ACC112 (cell line): ENCODE results near the gene TMEM218.

Source experiments
- H2AFZ ChIP-seq: fragments of 200-600 bp; sonication (generic); one replicate; pipeline ENCODE4 v1.6.0; 2017; ENCODE audit warnings: antibody characterized with exemption, low read length; ENCODE audit not compliant: unreplicated experiment
- H3K27ac ChIP-seq: fragments of 200-600 bp; sonication (generic); 2 replicates; pipeline ENCODE4 v1.5.1; 2014; ENCODE audit warnings: low read depth, mild to moderate bottlenecking, antibody characterized with exemption, low read length, moderate library complexity
- H3K27me3 ChIP-seq: fragments of 200-600 bp; sonication (generic); 2 replicates; pipeline ENCODE4 v1.6.1; 2014; ENCODE audit warnings: mild to moderate bottlenecking, antibody characterized with exemption, low read length, moderate library complexity, mixed read lengths; ENCODE audit not compliant: insufficient read depth
- H3K36me3 ChIP-seq: fragments of 200-600 bp; sonication (generic); 2 replicates; pipeline ENCODE4 v1.6.1; 2016; ENCODE audit warnings: mild to moderate bottlenecking, antibody characterized with exemption, low read length, moderate library complexity, mixed read lengths; ENCODE audit not compliant: insufficient read depth
- H3K4me1 ChIP-seq: fragments of 200-600 bp; sonication (generic); one replicate; pipeline ENCODE4 v1.6.1; 2016; ENCODE audit warnings: low read length, mixed read lengths; ENCODE audit not compliant: insufficient read depth, unreplicated experiment, control insufficient read depth
- H3K4me3 ChIP-seq: fragments of 200-600 bp; sonication (generic); 2 replicates; pipeline ENCODE4 v1.5.1; 2014; ENCODE audit warnings: mild to moderate bottlenecking, low read depth, low read length
- H3K79me2 ChIP-seq: fragments of 200-600 bp; sonication (generic); one replicate; pipeline ENCODE4 v1.6.0; 2016; ENCODE audit warnings: low read length; ENCODE audit not compliant: control insufficient read depth, unreplicated experiment, insufficient read depth

The TMEM218 gene

DNA sequence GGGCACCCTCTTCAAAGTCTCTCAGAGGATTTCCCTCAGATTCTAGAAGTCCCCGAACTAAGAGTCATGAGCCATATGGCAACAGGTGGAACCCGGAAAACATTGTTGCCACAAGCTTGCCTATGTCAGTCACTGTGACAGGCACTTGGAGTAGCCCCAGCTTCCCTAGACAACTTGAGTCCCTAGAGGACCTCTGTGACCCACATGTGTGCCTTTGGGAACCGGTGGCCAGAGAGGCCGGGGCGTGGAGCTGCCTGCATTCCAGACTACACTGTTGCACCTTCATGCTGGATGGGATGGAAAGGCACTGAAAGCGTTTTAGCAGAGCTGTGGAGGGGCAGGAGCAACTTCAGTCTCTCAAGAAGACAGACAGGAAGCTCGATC lies 36.2 kb downstream of the TMEM218 start:
- Histone ChIP-seq H3K36me3 (no peaks in the 10 kb centered on the region), H3K4me3 (no peak overlapping the region), H3K27ac (no peak overlapping the region), H3K27me3 (no peaks in the 10 kb centered on the region), H3K79me2 (no peaks in the 10 kb centered on the region), H3K4me1 (peaks cover 15% of the 10 kb centered on the region), H2AFZ (no peak overlapping the region)

DNA sequence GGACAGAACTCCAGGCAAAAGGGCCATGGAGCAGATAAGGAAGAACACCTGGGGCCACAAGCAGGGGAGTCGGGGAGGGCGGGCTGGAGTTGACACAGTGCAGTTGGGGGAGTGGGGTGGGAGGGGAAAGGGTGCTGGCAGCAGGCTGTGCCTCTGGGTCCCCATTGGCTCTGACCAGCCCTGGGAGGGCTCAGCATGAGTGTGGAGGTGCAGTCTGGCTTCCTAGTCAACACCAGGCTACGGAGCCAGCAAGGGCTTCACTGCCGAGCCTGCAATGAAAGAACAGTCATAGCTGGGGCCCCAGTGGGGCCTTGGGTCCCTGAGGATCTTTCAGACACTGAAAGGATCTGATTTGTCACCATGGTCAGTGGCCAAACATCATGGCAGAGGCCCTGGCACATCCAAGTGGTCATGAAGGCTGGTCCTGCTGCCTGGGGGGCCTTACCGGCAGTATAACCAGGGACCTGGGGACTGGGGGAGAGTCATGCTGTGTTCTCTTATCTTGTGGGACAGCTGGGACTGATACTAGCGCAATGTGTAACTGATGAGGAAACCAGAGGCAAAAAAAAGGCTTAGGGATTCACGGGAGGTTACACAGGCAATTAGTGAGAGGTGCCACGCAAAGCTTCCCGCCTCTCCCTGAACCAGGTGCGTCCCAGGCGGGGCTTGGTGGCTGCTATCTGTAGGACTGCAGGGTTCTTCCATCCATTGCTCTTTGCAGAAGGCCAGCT lies 36.8 kb downstream of the TMEM218 start:
- Histone ChIP-seq H3K79me2 (no peaks in the 10 kb centered on the region), H3K36me3 (no peaks in the 10 kb centered on the region), H3K27ac (no peak overlapping the region), H3K27me3 (no peaks in the 10 kb centered on the region), H2AFZ (no peak overlapping the region), H3K4me1 (peaks cover 20% of the 10 kb centered on the region), H3K4me3 (no peak overlapping the region)

DNA sequence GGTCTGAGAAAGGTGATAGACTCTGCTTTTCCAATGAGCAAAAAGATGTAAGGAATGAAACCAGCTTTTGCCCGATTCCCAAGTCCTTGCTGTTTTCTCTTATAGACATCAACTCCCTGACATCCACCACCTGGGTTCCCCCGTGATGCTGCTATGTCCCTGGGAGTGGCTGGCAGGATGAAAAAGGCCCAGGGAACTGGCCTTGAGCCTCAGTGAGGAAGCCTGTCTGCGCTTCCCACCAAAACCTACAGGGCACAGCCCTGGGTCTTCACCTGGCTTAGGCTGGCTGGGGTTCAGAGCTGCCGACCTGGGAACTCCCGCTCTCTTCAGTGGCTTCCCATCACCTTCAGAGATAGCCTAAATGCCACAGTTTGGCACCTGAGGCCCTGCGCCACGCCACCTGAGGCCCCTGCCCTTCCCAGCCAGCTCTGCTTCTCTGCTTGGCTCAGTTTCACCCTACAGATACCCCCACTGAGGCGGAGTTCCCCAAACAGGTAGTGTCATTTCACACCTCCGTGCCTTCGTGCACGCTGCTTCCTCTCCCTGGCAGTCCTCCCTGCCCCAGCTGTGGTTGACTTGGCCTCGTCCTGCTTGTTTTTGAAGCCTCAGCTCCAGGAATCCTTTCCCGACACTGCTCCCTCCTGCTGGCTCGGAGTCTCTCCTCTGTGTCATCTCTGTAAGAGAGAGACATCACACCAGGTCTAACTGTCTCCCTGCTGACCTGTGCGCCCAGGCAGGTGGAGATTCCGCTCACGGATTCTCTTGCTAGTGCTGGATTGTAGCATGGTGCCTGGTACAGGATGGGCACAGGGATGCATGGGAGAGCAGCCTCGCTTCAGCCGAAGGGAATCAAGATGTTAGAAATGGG lies 37.6 kb downstream of the TMEM218 start:
- H3K27ac ChIP-seq: no peak overlapping the region
- H3K79me2 ChIP-seq: no peaks in the 10 kb centered on the region
- H2AFZ ChIP-seq: no peak overlapping the region
- H3K27me3 ChIP-seq: no peaks in the 10 kb centered on the region
- H3K4me1 ChIP-seq: peaks cover 28% of the 10 kb centered on the region
- no peaks in the 10 kb centered on the region for H3K36me3 ChIP-seq
- H3K4me3 ChIP-seq: no peak overlapping the region

DNA sequence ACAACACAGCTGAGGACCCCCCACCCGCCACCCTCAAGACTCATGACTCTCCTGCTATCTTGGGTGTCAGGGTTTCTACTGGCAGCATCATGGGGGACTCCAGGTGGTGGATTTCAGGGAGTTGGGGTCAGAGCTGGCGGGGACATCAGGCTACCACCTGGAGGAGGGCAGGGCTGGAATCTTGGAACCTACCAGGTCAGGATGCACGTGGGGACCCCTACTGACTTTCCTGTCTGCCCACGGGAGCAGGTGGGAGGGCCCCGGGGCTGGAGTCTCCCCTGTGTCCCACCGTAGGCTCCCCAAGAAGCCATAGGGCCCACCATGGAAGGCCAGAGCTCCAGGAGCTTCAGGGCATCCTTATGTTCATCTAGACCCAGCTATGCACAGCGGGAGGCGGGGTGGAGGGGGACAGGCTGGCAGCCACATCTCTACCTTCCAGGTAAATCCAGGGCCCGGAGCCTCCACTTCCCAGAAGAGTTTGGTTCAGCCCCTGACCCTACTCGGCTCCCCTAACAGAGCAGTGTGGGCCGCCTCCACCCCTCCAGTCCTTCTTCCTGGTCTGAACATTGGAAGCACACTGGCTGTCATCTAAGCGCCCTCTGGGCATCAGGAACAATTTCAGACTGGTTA lies 38.4 kb downstream of the TMEM218 start:
- peaks cover 28% of the 10 kb centered on the region for H3K4me1 ChIP-seq

DNA sequence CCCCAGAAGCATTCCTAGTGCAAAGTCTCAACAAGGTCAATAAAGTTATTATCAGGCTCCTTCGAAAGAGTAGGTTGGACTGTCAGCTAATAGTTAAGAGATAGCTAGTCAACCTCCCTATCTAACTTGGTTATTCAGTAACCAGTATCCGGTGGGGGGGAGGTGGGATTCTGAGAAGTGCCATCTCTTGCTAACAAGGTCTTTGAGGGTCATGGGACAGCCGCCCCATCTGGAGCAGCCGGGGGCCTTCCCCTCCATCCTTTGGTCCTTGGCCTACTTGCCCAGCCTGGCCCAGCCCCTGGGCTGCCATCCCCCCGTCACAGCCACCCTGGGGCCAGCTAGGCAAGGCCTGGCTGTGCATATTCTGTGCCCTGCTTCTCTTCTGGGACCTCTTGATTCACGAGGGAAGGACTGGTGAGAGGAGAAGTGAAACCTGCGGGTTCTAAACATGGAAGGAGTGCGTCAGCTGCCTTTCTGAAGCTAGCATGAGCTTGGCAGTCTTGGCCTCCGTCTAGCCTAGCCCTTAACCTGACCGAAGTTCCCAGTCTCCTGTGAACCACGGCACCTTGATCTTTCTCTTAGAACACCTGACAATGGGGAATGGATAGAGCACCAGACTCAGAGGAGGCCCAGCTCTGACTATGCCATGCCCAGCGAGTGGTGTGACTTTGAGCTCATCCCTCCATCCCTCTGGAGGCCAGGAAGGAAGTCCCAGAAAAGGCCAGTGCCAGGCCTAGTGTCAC lies 39.0 kb downstream of the TMEM218 start:
- no peaks in the 10 kb centered on the region for H3K79me2 ChIP-seq
- no peaks in the 10 kb centered on the region for H3K27me3 ChIP-seq
- no peak overlapping the region for H3K27ac ChIP-seq
- H3K4me1 ChIP-seq: peaks cover 28% of the 10 kb centered on the region
- no peaks in the 10 kb centered on the region for H3K36me3 ChIP-seq
- H3K4me3 ChIP-seq: no peak overlapping the region
- no peak overlapping the region for H2AFZ ChIP-seq

More for the DNA sequence above, 38.4 kb downstream of the TMEM218 start:
- H3K36me3 ChIP-seq: no peaks in the 10 kb centered on the region
- no peak overlapping the region for H3K27ac ChIP-seq
- H3K27me3 ChIP-seq: no peaks in the 10 kb centered on the region
- H3K4me3 ChIP-seq: no peak overlapping the region
- no peaks in the 10 kb centered on the region for H3K79me2 ChIP-seq
- no peak overlapping the region for H2AFZ ChIP-seq

DNA sequence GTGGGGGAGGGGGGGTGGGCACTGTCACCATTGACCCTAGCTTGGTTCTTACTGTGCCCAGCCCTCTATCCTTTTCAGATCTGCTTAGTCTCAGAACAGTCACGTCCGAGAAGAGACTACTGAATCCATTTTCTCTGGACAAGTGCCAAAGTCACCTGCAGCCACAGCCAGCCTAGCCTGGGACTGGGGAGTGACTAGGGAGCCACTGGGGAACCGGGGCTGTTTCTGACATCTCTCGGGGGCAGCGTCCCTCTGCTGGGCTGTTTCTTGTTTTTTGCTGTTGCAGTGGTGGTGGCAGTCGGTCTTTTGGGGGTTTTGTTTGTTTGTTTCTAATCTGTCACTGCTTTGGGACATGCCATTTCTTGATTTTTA lies 39.6 kb downstream of the TMEM218 start:
- Histone ChIP-seq H3K4me3 (no peak overlapping the region), H3K36me3 (no peaks in the 10 kb centered on the region), H2AFZ (no peak overlapping the region), H3K4me1 (peaks cover 28% of the 10 kb centered on the region), H3K79me2 (no peaks in the 10 kb centered on the region), H3K27ac (no peak overlapping the region), H3K27me3 (no peaks in the 10 kb centered on the region)

DNA sequence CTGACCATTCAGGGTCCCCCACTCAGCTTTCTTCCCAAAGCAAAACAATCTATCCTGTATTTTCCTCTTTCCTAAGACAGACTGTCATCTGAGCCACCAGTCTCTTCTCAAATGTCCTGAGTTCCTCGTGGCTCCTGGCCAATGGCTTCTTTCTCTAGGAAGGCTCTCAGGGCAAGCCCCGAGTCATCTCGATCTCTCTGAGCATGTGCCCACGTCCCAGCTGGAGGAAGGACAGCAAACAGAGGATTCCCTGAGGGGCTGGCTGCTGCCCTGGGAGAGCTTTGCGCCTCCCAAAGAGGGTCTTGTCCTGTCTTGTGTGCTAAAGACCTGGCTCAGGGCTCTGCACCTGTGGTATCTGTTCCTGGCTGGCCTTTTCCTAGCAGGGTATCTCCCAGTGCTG lies 40.0 kb downstream of the TMEM218 start:
- H3K27ac ChIP-seq: peak overlapping the region; percentile 40
- H3K4me1 ChIP-seq: peaks cover 28% of the 10 kb centered on the region
- H2AFZ ChIP-seq: no peak overlapping the region

DNA sequence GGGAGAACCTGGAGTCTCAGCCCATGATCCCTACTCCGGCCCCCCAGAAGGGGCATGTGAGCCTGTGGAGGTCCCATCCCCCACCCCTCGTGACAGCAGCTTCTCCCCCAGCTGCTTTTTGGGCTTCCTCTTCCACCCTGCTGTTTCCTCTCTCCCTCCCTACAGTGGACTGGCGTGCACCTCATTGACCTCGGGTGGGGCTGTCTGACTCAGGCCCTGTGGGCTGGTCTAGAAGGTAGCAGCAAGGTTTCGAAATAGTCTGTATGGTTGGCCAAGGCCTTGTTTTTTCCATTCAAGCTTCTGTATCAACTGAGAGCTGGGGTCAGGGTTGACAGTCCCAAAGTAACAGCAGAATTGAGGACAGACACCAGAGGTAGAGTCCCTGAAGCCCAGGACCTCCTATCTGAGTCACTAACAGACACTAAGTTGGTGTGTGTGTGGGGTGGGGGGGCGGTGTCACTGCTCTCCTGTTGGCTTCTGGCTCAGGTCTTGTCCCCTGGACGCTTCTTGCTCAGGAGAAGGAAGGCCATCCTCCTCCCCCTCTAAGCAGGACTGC lies 40.6 kb downstream of the TMEM218 start:
- H3K4me3 ChIP-seq: no peak overlapping the region
- no peaks in the 10 kb centered on the region for H3K36me3 ChIP-seq

More for the DNA sequence above, 40.0 kb downstream of the TMEM218 start:
- Histone ChIP-seq H3K4me3 (no peak overlapping the region), H3K79me2 (no peaks in the 10 kb centered on the region), H3K27me3 (no peaks in the 10 kb centered on the region), H3K36me3 (no peaks in the 10 kb centered on the region)

DNA sequence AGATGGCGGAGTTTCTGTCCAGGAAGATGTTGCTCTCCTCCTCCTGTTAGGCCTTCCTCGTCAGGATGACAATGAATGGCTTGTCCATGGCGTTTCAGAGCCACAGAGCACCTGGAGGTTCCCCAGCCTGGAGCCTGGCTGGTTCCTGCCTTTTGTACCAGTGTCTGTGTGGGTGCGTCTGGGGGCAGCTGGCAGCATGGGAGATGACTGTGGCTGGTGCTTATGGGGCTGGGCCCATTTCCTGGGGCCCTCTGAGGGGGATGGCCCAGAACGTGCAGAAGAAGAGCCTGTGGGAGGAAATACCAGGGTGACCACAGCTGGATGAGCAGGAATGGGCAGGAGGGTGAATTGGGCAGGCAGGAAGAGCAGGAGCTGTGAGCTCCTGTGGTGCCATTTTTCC lies 41.6 kb downstream of the TMEM218 start:
- peaks cover 3% of the 10 kb centered on the region for H3K79me2 ChIP-seq
- no peak overlapping the region for H3K4me3 ChIP-seq
- H3K27me3 ChIP-seq: no peaks in the 10 kb centered on the region
- peaks cover 28% of the 10 kb centered on the region for H3K4me1 ChIP-seq
- no peak overlapping the region for H2AFZ ChIP-seq
- H3K27ac ChIP-seq: no peak overlapping the region
- H3K36me3 ChIP-seq: no peaks in the 10 kb centered on the region

More for the DNA sequence above, 40.6 kb downstream of the TMEM218 start:
- peak overlapping the region; percentile 6 for H2AFZ ChIP-seq
- H3K79me2 ChIP-seq: peaks cover 3% of the 10 kb centered on the region
- H3K27ac ChIP-seq: peak overlapping the region; percentile 40
- no peaks in the 10 kb centered on the region for H3K27me3 ChIP-seq
- peaks cover 28% of the 10 kb centered on the region for H3K4me1 ChIP-seq

DNA sequence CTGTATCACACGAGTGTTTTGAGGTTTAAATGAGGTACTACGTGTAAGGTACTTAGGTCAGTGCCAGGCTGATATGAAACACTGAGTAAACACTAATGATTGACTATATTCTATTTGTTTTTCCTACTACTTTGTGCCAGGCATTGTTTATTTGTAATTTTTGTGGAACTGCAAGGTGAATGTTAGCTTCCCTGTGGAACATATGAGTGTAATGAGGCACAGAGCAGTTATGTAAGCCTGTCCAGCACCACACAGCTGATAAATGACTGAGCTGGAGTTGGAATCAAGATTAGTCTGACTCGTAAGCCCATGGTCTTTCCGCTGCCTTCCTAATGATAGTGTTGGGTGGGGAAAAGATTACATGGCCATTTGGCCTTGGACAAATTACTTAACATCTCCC lies 42.4 kb downstream of the TMEM218 start:
- Histone ChIP-seq H3K27ac (no peak overlapping the region), H3K4me1 (peaks cover 28% of the 10 kb centered on the region)

More for the DNA sequence above, 42.4 kb downstream of the TMEM218 start:
- Histone ChIP-seq H3K79me2 (peaks cover 3% of the 10 kb centered on the region), H3K36me3 (no peaks in the 10 kb centered on the region), H2AFZ (no peak overlapping the region), H3K27me3 (no peaks in the 10 kb centered on the region), H3K4me3 (no peak overlapping the region)
